Measurements from ENCODE around the gene MROH2A. TPM values are rescaled to one million over a fixed set of nuclear protein-coding genes. Genes with fewer than 3 reads are reported as not detected.

Gene MROH2A
- total and polyA plus RNA-seq, 7 experiments from 2014 or later = not detected

- ATAC-seq (no peak), DNase-seq (no peak)
- POLR2A ChIA-PET = no interaction called here
- peaks cover 0 to 4% (median 0%) of the 10 kb centered on the region in 11 donors for H3K9me3 Mint-ChIP-seq
- H3K4me1 Mint-ChIP-seq = no peaks in the 10 kb centered on the region
- intact Hi-C loops (cut with micrococcal nuclease) = no loop called here
- H3K4me1 ChIP-seq (ENCODE audit: control insufficient read depth in 2 of 2, insufficient read depth in 2 of 2, low read length in 2 of 2) = no peaks in the 10 kb centered on the region
- H3K27ac Mint-ChIP-seq = no peak overlapping the region
- CTCF ChIA-PET = no interaction called here
- no peaks in the 10 kb centered on the region for H3K9me3 ChIP-seq (ENCODE audit: control insufficient read depth in 2 of 3, low read length in 3 of 3)
- H3K36me3 ChIP-seq (ENCODE audit: control insufficient read depth in 2 of 3, insufficient read depth in 3 of 3, low read length in 3 of 3) = no peaks in the 10 kb centered on the region
- H3K4me3 ChIP-seq (ENCODE audit: low read length) = no peak overlapping the region
- H3K27me3 Mint-ChIP-seq = peaks cover 0 to 16% (median 2%) of the 10 kb centered on the region in 5 donors
- no peaks in the 10 kb centered on the region for H3K27me3 ChIP-seq (ENCODE audit: control insufficient read depth in 2 of 2, insufficient read depth in 2 of 2, low read length in 2 of 2)
- H3K4me3 Mint-ChIP-seq = no peak overlapping the region
- no peaks in the 10 kb centered on the region for H3K36me3 Mint-ChIP-seq
- no peak overlapping the region for H3K27ac ChIP-seq (ENCODE audit: low read depth, low read length)
Observed at GRCh38 chr2:233822781-233823730, 44.9 kb downstream of the MROH2A start.

DNA sequence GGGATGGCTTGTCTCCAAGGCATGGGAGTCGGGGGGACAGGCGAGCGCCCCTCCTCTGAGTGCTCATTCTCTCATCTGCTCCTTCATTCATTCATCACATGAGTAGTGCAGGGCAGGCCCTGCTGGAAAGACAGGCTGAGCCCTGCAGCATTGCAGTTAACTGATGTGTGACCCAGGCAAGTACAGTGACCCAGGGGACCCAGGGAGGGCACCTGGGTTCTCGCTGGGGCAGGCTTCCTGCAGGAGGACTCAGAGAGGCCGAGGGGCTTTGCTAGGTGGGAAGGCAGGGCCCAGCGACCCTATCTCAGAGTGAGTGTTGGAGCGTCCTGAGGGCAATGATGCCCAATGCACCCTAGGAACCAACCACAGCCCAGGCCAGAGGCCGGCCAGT, 45.6 kb downstream of the MROH2A start:
- H3K9me3 Mint-ChIP-seq = peaks cover 0 to 4% (median 0%) of the 10 kb centered on the region in 11 donors
- H3K4me1 ChIP-seq (ENCODE audit: control insufficient read depth in 2 of 2, insufficient read depth in 2 of 2, low read length in 2 of 2) = no peaks in the 10 kb centered on the region
- no peaks in the 10 kb centered on the region for H3K36me3 ChIP-seq (ENCODE audit: control insufficient read depth in 2 of 3, insufficient read depth in 3 of 3, low read length in 3 of 3)
- ChIA-PET POLR2A (no interaction called here), CTCF (no interaction called here)
- no peak overlapping the region for H3K4me3 Mint-ChIP-seq
- DNase-seq = no peak
- H3K9me3 ChIP-seq (ENCODE audit: control insufficient read depth in 2 of 3, low read length in 3 of 3) = no peaks in the 10 kb centered on the region
- H3K27me3 ChIP-seq (ENCODE audit: control insufficient read depth in 2 of 2, insufficient read depth in 2 of 2, low read length in 2 of 2) = no peaks in the 10 kb centered on the region
- H3K27ac ChIP-seq (ENCODE audit: low read depth, low read length) = no peak overlapping the region
- H3K36me3 Mint-ChIP-seq = no peaks in the 10 kb centered on the region
- peak overlapping the region in 1 of 9 donors; percentile 25 for H3K27ac Mint-ChIP-seq
- intact Hi-C loops (cut with micrococcal nuclease) = no loop called here
- H3K4me3 ChIP-seq (ENCODE audit: low read length) = no peak overlapping the region
- ATAC-seq = no peak
- H3K4me1 Mint-ChIP-seq = no peaks in the 10 kb centered on the region
- peaks cover 0 to 16% (median 0%) of the 10 kb centered on the region in 5 donors for H3K27me3 Mint-ChIP-seq

GRCh38 chr2:233824373-233824772, 46.2 kb downstream of the MROH2A start:
- Histone ChIP-seq H3K4me1 (ENCODE audit: control insufficient read depth in 2 of 2, insufficient read depth in 2 of 2, low read length in 2 of 2) (no peaks in the 10 kb centered on the region), H3K36me3 (ENCODE audit: control insufficient read depth in 2 of 3, insufficient read depth in 3 of 3, low read length in 3 of 3) (no peaks in the 10 kb centered on the region), H3K9me3 (ENCODE audit: control insufficient read depth in 2 of 3, low read length in 3 of 3) (no peaks in the 10 kb centered on the region), H3K27ac (ENCODE audit: low read depth, low read length) (no peak overlapping the region), H3K27me3 (ENCODE audit: control insufficient read depth in 2 of 2, insufficient read depth in 2 of 2, low read length in 2 of 2) (no peaks in the 10 kb centered on the region), H3K4me3 (ENCODE audit: low read length) (no peak overlapping the region)
- Mint-ChIP-seq H3K4me1 (no peaks in the 10 kb centered on the region), H3K36me3 (no peaks in the 10 kb centered on the region), H3K9me3 (peaks cover 0 to 4% (median 0%) of the 10 kb centered on the region in 11 donors), H3K27ac (no peak overlapping the region), H3K27me3 (peaks cover 0 to 16% (median 0%) of the 10 kb centered on the region in 5 donors), H3K4me3 (no peak overlapping the region)
- POLR2A ChIA-PET = no interaction called here
- CTCF ChIA-PET = no interaction called here
- DNase-seq (no peak), ATAC-seq (no peak)
- intact Hi-C loops (cut with micrococcal nuclease) = no loop called here

GRCh38 chr2:233828546-233829192, 50.5 kb downstream of the MROH2A start:
- intact Hi-C loops (cut with micrococcal nuclease) = no loop called here
- Mint-ChIP-seq H3K27me3 (peaks cover 0 to 16% (median 0%) of the 10 kb centered on the region in 5 donors), H3K4me1 (no peaks in the 10 kb centered on the region), H3K9me3 (peaks cover 0 to 4% (median 0%) of the 10 kb centered on the region in 11 donors), H3K27ac (no peak overlapping the region), H3K36me3 (no peaks in the 10 kb centered on the region), H3K4me3 (no peak overlapping the region)
- no peaks in the 10 kb centered on the region for H3K4me1 ChIP-seq (ENCODE audit: control insufficient read depth in 2 of 2, insufficient read depth in 2 of 2, low read length in 2 of 2)
- no peaks in the 10 kb centered on the region for H3K9me3 ChIP-seq (ENCODE audit: control insufficient read depth in 2 of 3, low read length in 3 of 3)
- DNase-seq (no peak), ATAC-seq (no peak)
- no peaks in the 10 kb centered on the region for H3K36me3 ChIP-seq (ENCODE audit: control insufficient read depth in 2 of 3, insufficient read depth in 3 of 3, low read length in 3 of 3)
- ChIA-PET POLR2A (no interaction called here), CTCF (no interaction called here)
- no peak overlapping the region for H3K4me3 ChIP-seq (ENCODE audit: low read length)
- no peaks in the 10 kb centered on the region for H3K27me3 ChIP-seq (ENCODE audit: control insufficient read depth in 2 of 2, insufficient read depth in 2 of 2, low read length in 2 of 2)
- H3K27ac ChIP-seq (ENCODE audit: low read depth, low read length) = no peak overlapping the region

- no peak for DNase-seq
Observed at GRCh38 chr2:233829193-233830110, 51.3 kb downstream of the MROH2A start.

GRCh38 chr2:233830111-233830802, 52.1 kb downstream of the MROH2A start:
- Mint-ChIP-seq H3K27me3 (peaks cover 0 to 15% (median 0%) of the 10 kb centered on the region in 5 donors), H3K4me3 (no peak overlapping the region), H3K36me3 (peaks cover 0 to 6% (median 0%) of the 10 kb centered on the region in 5 donors), H3K27ac (no peak overlapping the region), H3K4me1 (peaks cover 0 to 5% (median 0%) of the 10 kb centered on the region in 7 donors), H3K9me3 (peaks cover 0 to 4% (median 0%) of the 10 kb centered on the region in 11 donors)
- no peak for DNase-seq
- no peaks in the 10 kb centered on the region for H3K27me3 ChIP-seq (ENCODE audit: control insufficient read depth in 2 of 2, insufficient read depth in 2 of 2, low read length in 2 of 2)
- no peaks in the 10 kb centered on the region for H3K36me3 ChIP-seq (ENCODE audit: control insufficient read depth in 2 of 3, insufficient read depth in 3 of 3, low read length in 3 of 3)
- H3K4me3 ChIP-seq (ENCODE audit: low read length) = no peak overlapping the region
- no peaks in the 10 kb centered on the region for H3K4me1 ChIP-seq (ENCODE audit: control insufficient read depth in 2 of 2, insufficient read depth in 2 of 2, low read length in 2 of 2)
- H3K27ac ChIP-seq (ENCODE audit: low read depth, low read length) = no peak overlapping the region
- ChIA-PET CTCF (no interaction called here), POLR2A (no interaction called here)
- intact Hi-C loops (cut with micrococcal nuclease) = no loop called here
- no peaks in the 10 kb centered on the region for H3K9me3 ChIP-seq (ENCODE audit: control insufficient read depth in 2 of 3, low read length in 3 of 3)
- no peak for ATAC-seq

More at GRCh38 chr2:233829193-233830110, 51.3 kb downstream of the MROH2A start:
- ChIA-PET CTCF (no interaction called here), POLR2A (no interaction called here)
- no peak overlapping the region for H3K4me3 ChIP-seq (ENCODE audit: low read length)
- ATAC-seq = no peak
- no peaks in the 10 kb centered on the region for H3K36me3 ChIP-seq (ENCODE audit: control insufficient read depth in 2 of 3, insufficient read depth in 3 of 3, low read length in 3 of 3)
- H3K36me3 Mint-ChIP-seq = no peaks in the 10 kb centered on the region
- H3K4me3 Mint-ChIP-seq = no peak overlapping the region
- H3K27me3 ChIP-seq (ENCODE audit: control insufficient read depth in 2 of 2, insufficient read depth in 2 of 2, low read length in 2 of 2) = no peaks in the 10 kb centered on the region
- no peak overlapping the region for H3K27ac ChIP-seq (ENCODE audit: low read depth, low read length)
- H3K27me3 Mint-ChIP-seq = peaks cover 0 to 16% (median 0%) of the 10 kb centered on the region in 5 donors
- H3K27ac Mint-ChIP-seq = no peak overlapping the region
- no peaks in the 10 kb centered on the region for H3K4me1 ChIP-seq (ENCODE audit: control insufficient read depth in 2 of 2, insufficient read depth in 2 of 2, low read length in 2 of 2)
- H3K9me3 Mint-ChIP-seq = peaks cover 0 to 4% (median 0%) of the 10 kb centered on the region in 11 donors
- H3K9me3 ChIP-seq (ENCODE audit: control insufficient read depth in 2 of 3, low read length in 3 of 3) = no peaks in the 10 kb centered on the region
- intact Hi-C loops (cut with micrococcal nuclease) = no loop called here
- no peaks in the 10 kb centered on the region for H3K4me1 Mint-ChIP-seq
